HG02588 (cell line): ENCODE data around the gene RFESD.
A peak's percentile ranks its signal among the peaks of the same experiment; 100 is the strongest.
"Not testable (repeated sequence)": the region's sequence is repeated elsewhere in the genome, so short reads cannot be mapped to it uniquely, and the experiment has no call there.

Source experiments
- ATAC-seq: cut with Tn5 transposase; IDR thresholded peaks from one replicate; pipeline ENCODE4 v1.9.1; 2021; ENCODE audit warnings: mild to moderate bottlenecking, moderate library complexity; ENCODE audit not compliant: unreplicated experiment

Gene RFESD

DNA sequence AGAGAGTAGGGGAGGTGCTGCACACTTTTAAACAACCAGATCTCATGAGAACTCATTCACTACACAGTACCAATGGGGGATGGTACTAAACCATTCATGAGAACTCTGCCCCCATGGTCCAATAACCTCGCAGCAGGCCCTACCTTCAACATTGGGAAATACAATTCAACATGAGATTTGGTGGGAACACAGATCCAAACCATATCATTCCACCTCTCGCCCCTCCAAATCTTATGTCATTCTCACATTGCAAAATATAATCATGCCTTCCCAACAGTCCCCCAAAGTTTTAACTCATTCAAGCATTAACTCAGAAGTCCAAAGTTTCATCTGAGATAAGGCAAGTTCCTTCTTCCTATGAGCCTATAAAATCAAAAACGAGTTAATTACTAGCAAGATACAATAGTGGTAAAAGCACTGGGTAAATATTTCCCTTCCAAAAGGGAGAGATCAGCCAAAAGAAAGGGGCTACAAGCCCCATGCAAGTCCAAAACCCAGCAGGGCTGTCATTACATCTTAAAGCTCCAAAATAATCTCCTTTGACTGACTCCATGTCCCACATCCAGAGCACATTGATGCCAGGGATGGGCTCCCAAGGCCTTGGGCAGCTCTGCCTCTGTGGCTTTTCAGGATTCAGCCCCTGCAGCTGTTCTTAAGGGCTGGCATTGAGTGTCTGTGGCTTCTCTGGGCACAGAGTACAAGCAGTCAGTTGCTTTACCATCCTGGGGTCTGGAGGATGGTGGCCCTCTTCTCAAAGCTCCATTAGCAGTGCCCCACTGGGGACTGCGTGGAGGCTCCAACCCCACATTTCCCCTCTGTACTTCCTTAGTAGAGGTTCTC lies 18.4 kb upstream of the RFESD start:
- ATAC-seq: no peak

DNA sequence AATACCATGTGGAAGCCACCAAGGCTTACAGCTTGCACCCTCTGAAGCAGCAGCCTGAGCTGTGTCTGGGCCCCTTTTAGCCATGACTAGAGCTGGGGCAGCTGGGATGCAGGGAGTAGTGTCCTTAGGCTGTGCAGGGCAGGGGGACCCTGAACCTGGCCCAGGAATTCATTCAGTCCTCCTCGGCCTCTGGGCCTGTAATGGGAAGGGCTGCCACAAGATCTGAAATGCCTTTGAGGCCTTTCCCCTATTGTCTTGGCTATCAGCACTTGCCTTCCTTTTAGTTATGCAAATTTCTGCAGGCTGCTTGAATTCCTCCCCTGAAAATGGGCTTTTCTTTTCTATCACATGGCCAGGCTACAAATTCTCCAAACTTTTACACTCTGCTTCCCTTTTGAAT lies 17.6 kb upstream of the RFESD start:
- no peak for ATAC-seq

DNA sequence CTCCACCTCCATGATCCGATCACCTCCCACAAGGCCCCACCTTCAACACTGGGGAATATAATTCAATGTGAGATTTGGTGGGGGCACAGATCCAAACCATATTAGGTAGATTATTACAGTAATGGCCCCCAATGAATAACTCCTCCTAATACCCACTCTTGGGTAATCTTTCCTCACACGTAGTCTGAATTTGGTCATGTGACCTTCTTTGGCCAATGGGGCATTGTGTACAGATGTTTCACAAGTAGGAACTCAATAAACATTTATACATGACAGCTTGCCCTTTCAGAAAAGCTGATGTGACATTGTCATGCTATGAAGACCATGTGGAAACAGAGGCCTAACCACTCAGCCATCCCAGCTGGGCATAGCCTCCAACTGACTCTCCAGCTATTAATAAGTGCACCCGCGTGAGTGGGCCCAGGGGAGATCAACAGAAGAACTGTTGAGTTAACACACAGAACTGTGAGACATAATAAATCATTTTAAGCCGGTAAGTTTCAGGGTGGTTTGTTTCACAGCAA lies 16.1 kb upstream of the RFESD start:
- no peak for ATAC-seq

DNA sequence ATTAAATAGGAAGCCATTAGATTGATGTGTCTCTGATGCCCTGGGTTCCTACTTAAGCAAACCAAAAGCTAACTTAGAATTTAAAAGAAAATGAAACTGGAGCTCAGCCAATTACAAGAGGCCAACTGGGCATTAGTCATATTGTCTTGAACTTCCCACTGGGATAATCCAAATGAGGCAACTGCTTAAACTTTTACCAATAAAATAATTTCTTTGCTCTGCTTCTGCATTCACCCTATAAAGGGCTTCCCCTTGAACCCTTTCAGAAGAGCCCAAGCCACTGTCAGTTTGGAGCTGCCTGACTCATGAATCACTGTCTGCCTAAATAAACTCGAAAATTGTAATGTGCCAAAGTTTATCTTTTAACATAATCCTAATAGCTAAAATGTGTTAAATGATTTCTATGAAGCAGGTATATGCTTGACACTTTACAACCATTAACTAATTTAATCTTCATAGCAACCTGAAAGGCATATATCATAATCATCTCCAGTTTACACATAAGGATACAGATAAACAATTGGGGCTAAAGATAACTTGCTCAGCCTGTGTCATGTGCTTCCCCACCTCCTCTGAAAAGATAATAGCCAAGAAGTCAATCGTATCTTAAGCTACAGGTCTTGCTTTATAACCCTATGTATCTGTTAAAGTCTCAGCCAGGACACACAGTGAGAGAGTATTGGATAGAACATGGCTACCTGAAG lies 15.2 kb upstream of the RFESD start:
- no peak for ATAC-seq

DNA sequence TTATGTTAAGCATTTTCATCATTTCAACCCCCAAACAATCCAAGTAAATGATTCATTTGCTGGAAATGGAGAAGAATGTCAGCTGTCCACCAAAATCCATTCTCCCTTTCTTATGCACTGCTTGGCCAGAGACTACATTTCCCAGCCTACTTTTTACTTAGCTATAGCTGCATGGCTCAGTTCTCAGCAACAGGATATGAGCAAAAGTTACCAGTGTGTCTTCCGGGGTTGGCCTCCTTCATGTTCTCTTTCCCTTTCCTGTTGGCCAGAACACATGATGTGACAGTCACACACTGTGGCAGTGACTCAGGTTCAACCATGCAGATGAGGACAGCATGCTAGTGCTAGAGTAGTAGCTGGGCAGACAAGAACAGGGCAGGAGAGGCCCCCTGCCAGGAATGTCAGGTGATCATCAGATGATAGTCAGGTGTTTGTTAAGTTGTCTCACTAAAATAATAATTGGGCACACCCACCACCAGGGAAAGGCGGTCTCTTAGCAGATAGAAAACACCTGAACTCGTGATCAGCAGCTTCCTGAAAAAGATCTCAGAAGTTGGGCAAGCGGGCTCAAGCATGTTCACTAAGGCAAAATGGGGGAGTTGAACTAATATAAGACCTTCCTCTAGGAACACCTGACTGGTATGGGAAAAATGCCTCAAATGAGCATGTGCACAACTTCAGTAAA lies 14.4 kb upstream of the RFESD start:
- peak; percentile 69 for ATAC-seq

DNA sequence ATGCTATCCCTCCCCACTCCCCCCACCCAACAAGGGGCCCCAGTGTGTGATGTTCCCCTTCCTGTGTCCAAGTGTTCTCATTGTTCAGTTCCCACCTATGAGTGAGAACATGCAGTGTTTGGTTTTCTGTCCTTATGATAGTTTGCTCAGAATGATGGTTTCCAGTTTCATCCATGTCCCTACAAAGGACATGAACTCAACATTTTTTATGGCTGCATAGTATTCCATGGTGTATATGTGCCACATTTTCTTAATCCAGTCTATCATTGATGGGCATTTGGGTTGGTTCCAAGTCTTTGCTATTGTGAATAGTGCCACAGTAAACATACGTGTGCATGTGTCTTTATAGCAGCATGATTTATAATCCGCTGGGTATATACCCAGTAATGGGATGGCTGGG lies 13.6 kb upstream of the RFESD start:
- not testable (repeated sequence) for ATAC-seq

DNA sequence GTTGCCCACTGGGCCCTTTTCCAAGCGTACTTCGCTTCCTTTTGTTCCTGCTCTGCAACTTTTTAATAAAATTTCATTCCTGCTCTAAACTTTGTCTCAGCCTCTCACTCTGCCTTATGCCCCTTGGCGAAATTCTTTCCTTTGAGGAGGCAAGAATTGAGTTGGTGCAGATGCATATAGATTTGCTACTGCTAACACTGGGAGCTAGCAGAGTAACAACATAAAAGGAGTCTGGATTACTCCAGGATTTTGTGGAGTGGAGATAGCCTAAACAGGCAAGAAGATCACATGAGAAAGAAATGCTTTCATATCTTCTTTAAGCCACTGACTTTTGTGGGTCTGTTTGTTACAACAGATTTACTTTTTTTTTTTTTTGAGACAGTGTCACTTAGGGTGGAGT lies 12.9 kb upstream of the RFESD start:
- ATAC-seq: no peak

DNA sequence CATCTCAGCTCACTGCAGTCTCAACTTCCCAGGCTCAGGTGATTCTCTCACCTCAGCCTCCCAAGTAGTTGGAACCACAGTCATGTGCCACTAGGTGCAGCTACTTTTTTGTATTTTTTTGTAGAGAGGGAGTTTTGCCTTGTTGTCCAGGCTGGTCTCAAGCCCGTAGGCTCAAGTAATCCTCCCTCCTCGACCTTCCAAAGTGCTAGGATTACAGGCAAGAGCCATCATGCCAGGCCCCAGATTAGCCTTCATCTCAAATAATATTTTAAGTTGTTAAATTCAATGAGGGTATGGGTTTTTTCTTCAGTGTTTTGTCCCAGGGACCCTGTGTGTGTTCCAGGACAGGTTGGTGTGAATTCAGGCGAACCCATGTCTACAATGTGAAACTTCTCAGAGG lies 12.5 kb upstream of the RFESD start:
- no peak for ATAC-seq

DNA sequence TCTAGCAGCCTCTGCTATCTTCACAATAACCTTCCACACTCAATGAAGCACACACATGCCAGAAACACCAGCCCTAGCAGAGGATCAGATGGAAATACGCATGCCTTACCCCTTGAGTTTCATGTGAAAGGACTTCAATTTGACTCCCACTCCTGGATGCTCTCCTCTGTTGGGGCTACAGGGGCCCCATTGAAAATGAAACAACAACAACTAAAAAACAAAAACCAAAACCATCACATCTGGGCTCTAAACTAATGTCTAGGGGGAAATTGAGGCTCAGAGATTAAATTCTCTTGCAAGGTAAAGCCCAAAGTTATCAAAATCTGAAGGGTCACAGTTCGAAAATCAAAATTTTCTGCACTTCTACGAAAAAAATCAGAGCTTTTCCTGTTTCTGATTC lies 7.9 kb upstream of the RFESD start:
- ATAC-seq: no peak

DNA sequence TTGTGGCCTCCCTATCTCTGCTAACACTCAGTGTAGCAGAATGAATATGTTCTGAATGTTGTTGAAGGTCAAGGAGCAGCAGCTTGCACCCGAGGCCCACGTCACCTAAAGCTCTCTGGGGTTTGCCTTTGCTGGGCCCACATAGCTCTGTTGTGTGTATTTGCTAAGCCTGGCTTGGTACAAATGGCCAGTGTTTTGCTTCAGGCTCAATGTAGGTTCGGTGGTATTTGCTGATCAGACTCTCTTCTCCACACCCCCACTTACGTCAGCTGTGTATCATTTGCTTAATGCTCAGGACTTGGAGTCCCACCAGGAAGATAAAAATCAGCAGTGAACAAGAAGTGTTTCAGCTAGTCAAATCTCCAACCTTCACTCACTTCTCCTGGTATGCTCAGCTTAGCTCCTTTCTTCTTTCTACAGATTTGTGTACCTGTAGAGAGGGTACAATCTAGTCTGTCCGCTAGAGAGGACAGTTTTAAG lies 4.8 kb upstream of the RFESD start:
- no peak for ATAC-seq

DNA sequence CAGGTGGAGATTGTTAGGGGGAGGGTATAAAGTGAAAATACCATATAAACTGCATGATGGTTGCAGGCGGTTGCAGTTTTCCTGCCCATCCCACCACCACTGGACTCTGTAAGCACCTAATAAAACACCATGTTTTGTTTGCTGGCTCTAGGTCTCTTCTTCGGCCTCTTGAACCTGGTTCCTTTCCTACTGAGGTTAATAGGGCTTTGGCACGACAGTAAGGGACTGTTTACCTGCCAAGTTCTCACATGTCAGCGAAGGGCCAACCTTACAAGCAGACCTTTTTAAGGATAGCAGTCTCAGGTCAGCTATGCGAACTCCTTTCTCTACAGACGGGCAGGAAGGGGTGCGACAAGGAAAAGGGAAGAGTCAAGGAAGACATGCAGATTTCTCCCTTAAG lies 3.4 kb upstream of the RFESD start:
- no peak for ATAC-seq

DNA sequence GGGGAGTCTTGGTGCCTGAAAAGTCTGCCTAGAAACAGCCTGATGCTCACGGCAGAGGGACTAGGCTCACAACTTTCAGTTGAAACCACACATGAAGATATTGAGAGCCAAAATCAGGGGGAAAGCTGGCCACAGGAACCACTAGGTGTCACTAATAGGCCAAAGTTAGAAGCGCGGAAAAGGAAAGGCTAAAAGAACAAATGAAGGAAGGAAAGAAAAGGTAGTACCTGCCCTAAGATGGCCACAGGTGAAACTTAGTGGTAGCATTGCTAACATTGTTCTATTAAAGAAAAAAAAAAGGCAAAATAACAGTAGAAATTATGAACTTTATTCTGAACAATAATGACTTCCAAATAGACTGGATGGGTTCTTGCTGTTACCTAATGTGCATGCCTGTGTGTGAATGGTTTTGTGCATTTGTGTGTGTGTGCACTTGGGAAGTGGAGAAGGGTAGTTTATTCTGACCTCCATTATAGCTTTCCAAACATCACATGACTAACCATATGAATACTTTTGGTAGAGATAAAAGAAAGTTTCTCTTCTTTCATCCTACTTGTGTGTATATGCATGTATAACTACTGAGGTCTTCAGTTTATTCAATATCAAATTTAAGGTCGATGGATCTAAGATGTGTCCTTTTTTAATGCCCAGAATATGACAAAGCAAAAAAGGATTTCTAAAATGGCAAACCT lies 2.1 kb upstream of the RFESD start:
- peak; percentile 40 for ATAC-seq

DNA sequence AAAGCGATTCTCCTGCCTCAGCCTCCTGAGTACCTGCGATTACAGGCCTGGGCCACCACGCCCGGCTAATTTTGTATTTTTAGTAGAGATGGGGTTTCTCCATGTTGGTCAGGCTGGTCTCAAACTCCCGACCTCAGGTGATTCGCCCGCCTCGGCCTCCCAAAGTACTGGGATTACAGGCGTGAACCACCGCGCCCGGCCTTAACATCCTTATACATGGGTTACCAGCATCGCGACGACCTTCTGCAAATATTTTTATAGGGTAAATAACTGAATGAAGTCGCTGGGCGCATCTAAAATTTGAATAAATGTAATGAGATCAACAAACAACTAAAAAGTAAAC lies 380 bp upstream of the RFESD start:
- ATAC-seq: not testable (repeated sequence)

DNA sequence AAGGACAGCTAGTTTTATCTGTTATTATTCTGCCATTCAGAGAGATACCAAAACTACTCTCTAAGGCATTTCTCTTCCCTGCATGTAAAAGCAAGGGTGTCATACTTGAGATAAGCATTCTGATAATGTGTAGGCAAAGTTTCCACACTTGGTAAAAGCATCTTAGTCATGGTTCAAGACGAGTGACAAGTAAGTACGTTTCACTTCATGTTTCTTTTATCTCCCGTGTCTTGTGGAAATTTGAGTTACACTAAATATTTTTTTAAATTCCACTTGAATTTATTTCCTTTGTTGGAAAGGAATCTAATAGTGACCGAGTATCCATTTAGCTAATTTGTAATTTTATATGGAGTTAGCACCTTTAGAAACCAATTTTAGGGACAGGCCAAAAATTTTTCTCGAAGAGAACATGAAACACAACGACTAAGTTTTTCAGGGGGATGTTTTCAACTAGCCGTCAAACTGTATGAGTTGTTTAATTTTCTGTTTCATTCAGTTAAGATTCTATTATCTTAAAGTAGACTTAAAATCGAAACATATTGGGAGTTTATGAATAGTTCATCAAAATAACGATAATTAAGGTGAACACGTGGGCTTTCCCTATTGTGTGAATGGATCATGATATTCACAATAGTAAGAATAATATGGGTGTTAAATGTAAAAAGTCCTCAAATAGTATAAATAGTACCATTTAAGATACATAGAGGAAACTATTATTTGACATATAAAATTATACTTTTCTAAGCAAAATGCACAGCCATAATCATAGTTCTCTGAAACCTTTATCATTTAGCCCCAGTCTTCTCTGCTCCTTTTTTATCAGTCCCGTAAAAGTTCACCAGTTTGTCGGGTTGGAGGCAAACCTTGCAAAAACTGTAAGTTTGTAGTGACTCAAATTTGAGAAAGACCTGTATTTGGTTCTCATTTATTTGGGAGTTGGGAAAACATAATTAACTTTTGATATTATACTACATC lies 1.6 kb downstream of the RFESD start:
- ATAC-seq: no peak

DNA sequence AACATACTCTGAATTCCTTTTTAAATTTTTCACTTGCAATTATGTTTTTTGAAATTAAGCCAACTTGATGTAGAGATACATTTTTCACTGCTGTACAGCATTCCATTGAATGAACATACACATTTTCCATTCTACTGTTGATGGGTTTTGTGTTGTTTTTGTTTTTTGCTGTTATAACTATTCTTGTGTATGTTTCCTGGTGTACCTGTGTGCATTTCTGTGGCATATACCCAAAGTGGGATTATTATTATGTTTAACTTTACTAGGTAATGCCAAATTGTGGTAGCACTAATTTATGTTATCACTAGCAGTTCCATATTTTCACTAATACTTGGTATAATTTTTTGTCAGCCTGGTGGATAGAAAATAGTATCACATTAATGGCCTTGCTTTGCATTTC lies 2.7 kb downstream of the RFESD start:
- no peak for ATAC-seq

DNA sequence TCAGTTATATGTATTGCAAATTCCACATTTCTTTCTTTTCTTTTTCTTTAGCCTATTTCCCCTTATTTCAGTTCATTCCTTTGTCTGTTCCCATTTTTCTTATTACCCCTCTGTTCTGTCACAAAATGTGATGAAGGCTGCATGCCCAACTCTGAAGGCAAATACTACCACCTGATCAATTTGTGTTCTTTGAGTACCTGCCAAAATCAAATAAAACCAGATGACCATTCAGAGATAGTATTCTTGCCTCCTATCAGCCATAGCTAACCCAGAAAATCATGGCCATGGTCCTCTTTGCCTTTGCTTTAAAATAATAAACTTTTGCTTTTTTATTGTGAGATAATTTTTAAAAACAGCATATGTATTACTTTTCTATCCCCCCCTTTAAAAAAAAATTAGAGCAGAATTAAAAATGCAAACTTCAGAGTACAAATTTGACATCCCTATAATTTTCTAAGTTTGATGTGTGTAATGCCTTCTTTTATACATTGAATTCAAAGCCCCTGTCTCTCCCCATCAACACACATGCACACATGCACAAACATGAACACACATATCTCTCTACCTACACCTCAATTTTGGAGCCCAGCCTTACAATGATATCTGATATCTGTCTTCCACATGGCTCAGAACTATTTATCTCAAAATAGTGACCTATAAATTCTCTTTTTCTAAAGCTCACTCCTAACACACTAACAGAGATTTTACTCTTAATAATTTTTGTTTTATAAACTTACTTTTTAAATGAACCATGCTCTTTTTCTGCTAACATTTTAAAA lies 3.5 kb downstream of the RFESD start:
- no peak for ATAC-seq

DNA sequence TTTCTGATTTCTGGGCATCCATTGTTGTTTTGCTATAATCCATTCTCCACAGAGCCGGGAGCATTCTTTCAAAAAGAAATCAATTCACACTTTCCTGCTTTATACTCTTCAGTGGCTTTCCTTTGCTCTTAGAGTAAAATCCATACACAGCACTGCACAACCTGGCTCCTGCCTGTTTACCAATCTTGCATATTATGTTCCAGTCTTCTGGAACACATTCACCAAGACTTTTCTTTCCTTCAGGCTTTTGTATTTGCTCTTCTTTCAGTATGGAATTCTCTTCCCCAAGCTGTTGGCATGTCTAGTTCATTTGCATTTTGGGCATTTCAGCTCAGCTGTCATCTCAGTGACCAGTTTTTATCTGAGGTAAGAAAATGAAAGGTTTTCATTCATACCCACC lies 6.3 kb downstream of the RFESD start:
- ATAC-seq: no peak

DNA sequence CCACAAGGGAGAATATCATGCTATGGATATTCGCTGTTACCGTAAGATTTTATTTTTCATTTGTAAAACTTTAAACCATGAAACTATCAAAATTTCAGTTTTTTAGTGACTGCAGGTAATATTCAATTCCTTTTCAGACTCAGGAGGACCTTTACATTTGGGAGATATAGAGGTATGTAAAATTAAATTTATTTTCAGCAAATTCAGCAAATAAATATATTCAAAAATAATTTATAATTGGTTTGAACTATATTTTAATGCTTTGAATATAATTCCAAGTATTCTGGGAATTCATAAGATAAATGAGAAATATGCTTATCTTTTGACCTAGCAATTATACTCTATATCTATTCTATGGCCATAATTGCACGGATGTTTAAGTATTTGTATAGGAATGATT lies 7.6 kb downstream of the RFESD start:
- no peak for ATAC-seq

DNA sequence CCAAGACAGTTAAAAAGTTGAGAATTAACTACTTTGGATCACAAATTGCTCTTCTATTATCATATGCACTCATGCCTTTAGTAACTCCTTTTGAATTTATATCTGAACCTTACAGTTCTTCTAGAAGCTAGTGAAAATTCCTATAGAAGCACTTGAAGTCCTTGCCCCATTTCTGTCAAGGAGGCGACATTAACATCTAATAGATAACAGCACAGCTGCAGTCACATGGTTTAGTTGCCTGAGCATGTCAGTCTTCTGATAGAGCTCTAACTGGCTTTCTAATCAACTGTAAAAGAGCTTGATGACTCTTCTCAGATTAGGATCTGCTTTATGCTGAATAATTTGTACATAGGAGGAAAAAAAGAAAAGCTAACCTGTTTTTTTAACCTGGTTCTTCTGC lies 9.0 kb downstream of the RFESD start:
- ATAC-seq: no peak
